PC-3 (cell line): ENCODE measurements around the gene WDR7.

Experiments
- CTCF ChIP-seq: fragments of 300-600 bp; sonication (generic); conservative IDR thresholded peaks from 2 replicates; pipeline ENCODE4 v1.5.1; 2017; ENCODE audit warnings: antibody characterized with exemption, low read depth, mild to moderate bottlenecking, low read length
- EZH2 ChIP-seq: fragments of 300-600 bp; sonication (generic); IDR thresholded peaks from one replicate; pipeline ENCODE4 v1.6.1; 2017; ENCODE audit warnings: antibody characterized with exemption, mild to moderate bottlenecking, low read length; ENCODE audit not compliant: unreplicated experiment

DNA sequence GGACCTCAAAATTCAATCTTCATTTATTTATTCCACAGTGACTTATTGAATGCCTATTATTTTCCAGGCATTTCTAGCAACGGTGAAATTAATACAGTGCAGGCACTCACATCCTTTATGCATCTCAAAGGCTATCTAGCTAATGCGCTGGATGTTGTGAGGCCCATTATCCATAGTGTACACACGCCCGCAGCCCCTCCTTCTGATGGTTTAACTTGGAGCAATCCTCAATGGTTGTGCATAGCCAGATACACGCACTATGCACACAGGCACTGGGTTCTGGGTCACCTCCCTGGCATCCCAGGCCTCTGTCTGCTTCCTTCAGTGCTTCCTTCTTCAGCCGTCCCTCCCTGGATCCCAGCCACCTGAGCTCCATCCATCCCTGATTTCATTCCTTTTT is 387.2 kb downstream of the WDR7 start:
- TF ChIP-seq CTCF (no peak), EZH2 (no peak)
